CD4-positive, alpha-beta T cell treated with Interleukin-10 for 1 hour (primary cell): ENCODE measurements around the gene COA8.
"Not testable (repeated sequence)": the region's sequence is repeated elsewhere in the genome, so short reads cannot be mapped to it uniquely, and the experiment has no call there.

Source experiments
- DNase-seq: peaks from one replicate; pipeline ENCODE4 v3.0.0-alpha.2; 2020

The COA8 gene

GRCh38 chr14:103562429-103563225, at the start of gene COA8, which contains the start of gene BAG5:
Gene COA8, plus strand, starts transcription at chr14:103562960. Its CDS starts 42 bp downstream, at chr14:103563002.
Gene BAG5, minus strand, starts transcription at chr14:103562657. Its CDS starts 1,493 bp downstream, at chr14:103561164.
- peak; percentile 85 for DNase-seq

GRCh38 chr14:103514596-103515421, 48.0 kb upstream of the COA8 start:
- DNase-seq: no peak

GRCh38 chr14:103516426-103517173, 46.2 kb upstream of the COA8 start:
- no peak for DNase-seq

GRCh38 chr14:103517174-103517566, 45.6 kb upstream of the COA8 start:
- DNase-seq: no peak

GRCh38 chr14:103517721-103518421, 44.9 kb upstream of the COA8 start:
- DNase-seq: no peak

GRCh38 chr14:103518422-103519042, 44.2 kb upstream of the COA8 start:
- peak; percentile 65 for DNase-seq

- DNase-seq: no peak
These were observed 43.5 kb upstream of the COA8 start for GRCh38 chr14:103519043-103519836.

- DNase-seq: no peak
These were observed 42.9 kb upstream of the COA8 start for GRCh38 chr14:103519837-103520212.

- DNase-seq: no peak
These were observed 42.5 kb upstream of the COA8 start for GRCh38 chr14:103520269-103520656.

GRCh38 chr14:103520657-103521437, 41.9 kb upstream of the COA8 start:
- DNase-seq: peak; percentile 81

- peak; percentile 22 for DNase-seq
These were observed 41.3 kb upstream of the COA8 start for GRCh38 chr14:103521438-103521950.

GRCh38 chr14:103521951-103522563, 40.7 kb upstream of the COA8 start:
- DNase-seq: peak; percentile 22

- peak; percentile 39 for DNase-seq
These were observed 39.8 kb upstream of the COA8 start, which contains the start of gene CKB for GRCh38 chr14:103522649-103523574. Gene CKB, minus strand, starts transcription at chr14:103522830. Its CDS starts 337 bp downstream, at chr14:103522493.

GRCh38 chr14:103523575-103523954, 39.2 kb upstream of the COA8 start:
- DNase-seq: no peak

GRCh38 chr14:103524002-103524935, 38.5 kb upstream of the COA8 start:
- no peak for DNase-seq

GRCh38 chr14:103525430-103526246, 37.1 kb upstream of the COA8 start:
- not testable (repeated sequence) for DNase-seq
